Stimulated activated naive CD8-positive, alpha-beta T cell treated with anti-CD3 and anti-CD28 coated beads, Interleukin-15, amount 100 ng/mL, for 72 hours (primary cell): ENCODE results near the gene SPDYE6.
A peak's percentile ranks its signal among the peaks of the same experiment; 100 is the strongest.
"Not testable (repeated sequence)": the region's sequence is repeated elsewhere in the genome, so short reads cannot be mapped to it uniquely, and the experiment has no call there.

Source experiments
- ATAC-seq: fragments of 150-1000 bp; cut with Tn5 transposase; 2 replicates; pipeline ENCODE4 v1.10.0; 2021; ENCODE audit warnings: mild to moderate bottlenecking, moderate library complexity
- DNase-seq, 2 donors: peaks; one replicate each; pipeline ENCODE4 v3.0.0; 2021 to 2022
- H3K27ac Mint-ChIP-seq, 2 donors: one replicate each; pipeline ENCODE4 v1.8.0; 2022; ENCODE audit warnings: mild to moderate bottlenecking in 2 of 2, mixed read lengths in 2 of 2, moderate library complexity in 2 of 2
- H3K27me3 Mint-ChIP-seq: one replicate; pipeline ENCODE4 v1.8.0; 2022; ENCODE audit warnings: mixed read lengths
- H3K4me1 Mint-ChIP-seq: one replicate; pipeline ENCODE4 v1.8.0; 2022; ENCODE audit warnings: mild to moderate bottlenecking, mixed read lengths
- H3K4me3 Mint-ChIP-seq, 2 donors: one replicate each; pipeline ENCODE4 v1.8.0; 2022; ENCODE audit warnings: mild to moderate bottlenecking in 2 of 2, mixed read lengths in 2 of 2, moderate library complexity in 1 of 2
- H3K9me3 Mint-ChIP-seq, 2 donors: one replicate each; pipeline ENCODE4 v1.8.0; 2022; ENCODE audit warnings: mixed read lengths in 2 of 2

The SPDYE6 gene

DNA sequence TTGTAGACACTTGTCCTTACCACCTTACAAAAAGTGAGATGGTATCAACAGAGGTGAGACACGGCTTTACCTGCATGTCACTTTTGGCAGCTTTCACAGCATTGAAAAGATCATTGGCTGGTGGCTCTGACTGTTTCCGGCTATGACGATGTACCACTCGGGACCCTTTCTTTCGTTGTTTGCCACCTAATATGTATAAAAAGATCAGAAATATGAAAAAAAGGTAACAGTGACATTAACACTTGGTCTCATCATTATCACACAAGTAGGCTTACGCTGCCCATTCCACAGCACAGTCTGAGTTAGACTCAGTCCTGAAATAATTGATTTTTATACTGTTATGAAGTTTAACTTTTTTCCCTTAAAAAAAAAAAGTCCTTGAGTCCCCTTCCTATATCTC lies 29.1 kb downstream of the SPDYE6 start:
- not testable (repeated sequence) for H3K4me3 Mint-ChIP-seq, H3K4me1 Mint-ChIP-seq, DNase-seq, H3K9me3 Mint-ChIP-seq, H3K27ac Mint-ChIP-seq, ATAC-seq
- H3K27me3 Mint-ChIP-seq, result peaks cover 33% of the 10 kb centered on the region

DNA sequence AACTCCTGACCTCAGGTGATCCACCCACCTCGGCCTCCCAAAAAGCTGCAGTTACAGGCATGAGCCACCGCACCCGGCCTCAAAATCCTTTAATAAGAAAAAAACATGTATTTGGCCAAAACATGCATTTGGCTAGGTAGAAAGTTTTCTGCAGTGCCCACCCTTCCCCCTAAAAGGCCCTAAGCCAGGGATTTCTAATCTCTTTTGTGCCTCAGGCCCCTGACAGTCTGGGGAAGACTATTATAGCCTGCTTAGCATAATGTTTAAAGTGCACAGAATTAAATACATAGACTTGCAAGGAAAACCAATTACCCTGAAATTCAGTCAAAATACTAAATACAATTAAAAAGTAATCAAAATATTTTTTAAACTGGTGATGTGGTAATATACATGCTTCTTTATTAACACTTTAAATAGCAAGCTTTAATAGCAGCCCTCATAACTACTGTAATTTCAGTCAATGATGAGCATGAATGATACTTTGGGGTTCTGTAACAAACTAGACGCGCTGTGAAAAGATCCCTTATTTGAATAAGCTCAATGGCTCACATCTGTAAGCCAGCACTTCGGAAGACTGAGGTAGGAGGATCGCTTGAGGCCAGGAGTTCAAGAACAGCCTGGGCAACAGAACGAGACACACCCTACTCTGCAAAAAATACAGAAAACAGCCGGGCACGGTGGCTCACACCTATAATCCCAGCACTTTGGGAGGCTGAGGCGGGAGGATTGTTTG lies 29.9 kb downstream of the SPDYE6 start:
- ATAC-seq (no peak), DNase-seq (no peak)
- H3K27ac Mint-ChIP-seq, result peak overlapping the region in 1 of 2 donors; percentile 67
- peaks cover 8% of the 10 kb centered on the region for H3K4me1 Mint-ChIP-seq
- H3K27me3 Mint-ChIP-seq, result peaks cover 41% of the 10 kb centered on the region
- H3K9me3 Mint-ChIP-seq, result no peaks in the 10 kb centered on the region
- no peak overlapping the region for H3K4me3 Mint-ChIP-seq

DNA sequence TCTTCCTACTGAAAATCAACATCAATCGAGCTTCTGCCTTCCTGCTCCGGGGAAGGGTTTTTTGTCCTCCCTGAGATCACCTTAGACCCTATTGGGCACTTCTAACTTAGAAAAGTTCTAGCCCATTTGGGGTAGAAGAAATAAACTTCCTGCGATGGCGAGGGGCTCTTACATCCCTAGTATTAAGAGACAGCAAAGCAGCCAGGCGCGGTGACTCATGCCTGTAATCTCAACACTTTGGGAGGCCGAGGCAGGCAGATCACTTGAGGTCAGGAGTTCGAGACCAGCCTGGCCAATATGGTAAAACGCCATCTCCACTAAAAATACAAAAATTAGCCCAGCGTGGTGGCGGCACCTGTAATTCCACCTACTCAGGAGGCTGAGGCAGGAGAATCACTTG lies 31.1 kb downstream of the SPDYE6 start:
- not testable (repeated sequence) for H3K9me3 Mint-ChIP-seq, DNase-seq, H3K27ac Mint-ChIP-seq, H3K4me3 Mint-ChIP-seq, H3K4me1 Mint-ChIP-seq, ATAC-seq
- peaks cover 41% of the 10 kb centered on the region for H3K27me3 Mint-ChIP-seq

DNA sequence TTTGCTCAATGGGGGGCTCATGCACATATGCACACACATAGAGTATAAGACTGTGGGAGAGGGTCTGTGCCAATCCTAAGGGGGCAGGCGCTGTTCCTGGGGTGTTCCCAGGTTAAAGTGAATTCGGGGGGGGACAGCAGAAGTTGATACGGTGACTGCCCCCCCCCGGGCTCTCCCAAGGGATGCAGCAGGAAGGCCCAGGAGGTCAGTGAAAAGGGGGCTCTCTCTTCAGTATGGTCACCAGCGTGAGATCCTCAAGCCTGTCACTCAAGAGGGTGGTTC lies 32.4 kb downstream of the SPDYE6 start:
- no peaks in the 10 kb centered on the region for H3K9me3 Mint-ChIP-seq
- no peak overlapping the region for H3K4me3 Mint-ChIP-seq
- H3K27me3 Mint-ChIP-seq, result peaks cover 35% of the 10 kb centered on the region
- DNase-seq (no peak), ATAC-seq (no peak)
- peaks cover 8% of the 10 kb centered on the region for H3K4me1 Mint-ChIP-seq
- H3K27ac Mint-ChIP-seq, result no peak overlapping the region

DNA sequence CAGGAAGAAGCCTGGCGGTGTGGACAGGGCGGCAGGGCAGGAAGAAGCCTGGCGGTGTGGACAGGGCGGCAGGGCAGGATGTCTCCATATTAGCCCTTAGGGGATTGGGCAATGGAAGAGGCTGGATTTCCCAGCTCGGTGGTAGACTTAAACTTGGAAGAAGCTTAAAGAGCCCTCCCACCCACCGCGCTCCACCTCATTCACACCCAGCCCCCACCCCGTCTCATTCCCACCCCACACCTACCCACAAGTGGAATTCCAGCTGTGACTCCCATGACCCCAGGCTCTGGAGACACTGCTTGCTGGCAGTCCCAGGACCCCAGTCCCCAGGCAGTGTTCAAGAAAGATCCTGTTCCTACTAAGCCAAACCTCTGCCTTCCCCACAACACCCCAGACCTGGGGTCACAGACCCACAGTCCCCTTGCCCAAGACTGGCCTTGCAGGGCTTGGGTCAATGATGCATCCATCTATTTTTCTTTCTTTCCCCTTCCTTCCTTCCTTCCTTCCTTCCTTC lies 34.0 kb downstream of the SPDYE6 start:
- no peak for ATAC-seq
- Mint-ChIP-seq H3K4me3 (no peak overlapping the region), H3K27ac (no peak overlapping the region), H3K4me1 (peaks cover 1% of the 10 kb centered on the region), H3K9me3 (no peaks in the 10 kb centered on the region), H3K27me3 (peaks cover 22% of the 10 kb centered on the region)
- no peak for DNase-seq

DNA sequence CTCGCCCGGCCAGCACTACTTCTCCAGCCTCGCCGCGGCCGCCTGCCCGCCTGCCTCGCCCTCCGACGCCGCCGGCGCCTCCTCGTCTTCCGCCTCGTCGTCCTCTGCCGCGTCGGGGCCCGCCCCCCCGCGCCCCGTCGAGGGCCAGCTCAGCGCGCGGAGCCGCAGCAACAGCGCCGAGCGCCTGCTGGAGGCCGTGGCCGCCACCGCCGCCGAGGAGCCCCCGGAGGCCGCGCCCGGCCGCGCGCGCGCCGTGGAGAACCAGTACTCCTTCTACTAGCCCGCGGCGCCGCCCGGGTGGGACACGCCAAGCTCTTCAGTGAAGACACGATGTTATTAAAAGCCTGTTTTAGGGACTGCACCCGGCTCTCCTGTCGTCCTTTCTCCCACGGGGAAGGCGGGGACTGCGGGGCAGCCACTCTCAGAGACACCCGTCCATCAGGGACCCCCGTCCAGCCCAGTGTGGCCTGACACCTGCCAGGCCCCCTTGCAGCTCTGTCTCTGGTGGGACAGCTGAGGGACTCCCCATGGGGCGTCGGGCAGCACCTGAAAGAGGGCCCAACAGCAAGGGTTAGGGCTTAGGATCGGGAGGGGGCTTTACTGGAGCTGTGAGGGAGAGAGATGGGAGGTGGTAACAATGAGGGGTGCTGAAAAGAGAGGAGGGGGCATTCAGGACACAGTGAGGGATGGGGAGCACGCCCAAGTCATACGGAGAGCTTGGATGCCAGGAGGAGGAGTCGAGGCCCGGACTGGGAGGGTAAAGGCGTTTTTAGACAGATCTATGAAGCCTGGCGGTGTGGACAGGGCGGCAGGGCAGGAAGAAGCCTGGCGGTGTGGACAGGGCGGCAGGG lies 34.7 kb downstream of the SPDYE6 start:
- Mint-ChIP-seq H3K27me3 (peaks cover 16% of the 10 kb centered on the region), H3K4me1 (no peaks in the 10 kb centered on the region), H3K9me3 (no peaks in the 10 kb centered on the region), H3K4me3 (no peak overlapping the region), H3K27ac (no peak overlapping the region)
- ATAC-seq (peak; percentile 44), DNase-seq (no peak)

DNA sequence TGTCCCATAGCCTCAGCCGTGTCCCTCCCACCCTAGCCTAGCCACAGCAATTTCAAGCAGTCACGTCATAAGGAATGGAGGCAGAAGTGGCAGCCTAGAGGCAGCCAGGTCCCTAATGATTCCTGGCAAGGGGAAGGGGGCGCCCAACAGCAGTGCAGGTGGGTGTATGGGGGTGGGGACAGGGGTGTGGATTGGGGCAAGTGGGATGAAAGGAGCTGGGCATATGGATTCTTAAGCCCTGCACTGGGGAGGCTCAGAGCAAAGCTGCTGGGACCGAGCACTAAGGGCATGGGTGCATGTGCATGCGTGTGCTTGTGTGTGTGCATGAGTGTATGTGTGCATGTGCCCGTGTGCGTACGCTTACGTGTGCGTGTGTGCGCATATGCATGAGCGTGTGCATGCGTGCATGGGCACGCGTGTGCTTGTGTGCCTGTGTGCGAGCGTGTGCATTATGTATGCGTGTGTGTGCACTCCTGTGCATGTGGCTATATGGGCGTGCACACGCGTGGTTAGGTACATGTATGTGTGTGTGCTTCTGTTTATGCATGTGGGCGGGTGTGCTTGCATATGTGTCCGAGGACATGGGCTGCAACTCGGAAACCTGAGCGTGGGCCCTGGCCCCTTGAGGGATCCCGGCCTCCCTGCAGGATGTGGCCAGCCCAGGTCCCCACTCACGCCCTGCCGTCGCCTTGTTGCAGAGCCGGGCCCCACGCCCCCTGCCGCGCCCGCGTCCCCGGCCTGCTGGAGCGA lies 35.5 kb downstream of the SPDYE6 start:
- ATAC-seq (peak; percentile 13), DNase-seq (no peak)
- Mint-ChIP-seq H3K27me3 (peaks cover 16% of the 10 kb centered on the region), H3K9me3 (no peaks in the 10 kb centered on the region), H3K4me1 (no peaks in the 10 kb centered on the region), H3K4me3 (no peak overlapping the region), H3K27ac (no peak overlapping the region)

DNA sequence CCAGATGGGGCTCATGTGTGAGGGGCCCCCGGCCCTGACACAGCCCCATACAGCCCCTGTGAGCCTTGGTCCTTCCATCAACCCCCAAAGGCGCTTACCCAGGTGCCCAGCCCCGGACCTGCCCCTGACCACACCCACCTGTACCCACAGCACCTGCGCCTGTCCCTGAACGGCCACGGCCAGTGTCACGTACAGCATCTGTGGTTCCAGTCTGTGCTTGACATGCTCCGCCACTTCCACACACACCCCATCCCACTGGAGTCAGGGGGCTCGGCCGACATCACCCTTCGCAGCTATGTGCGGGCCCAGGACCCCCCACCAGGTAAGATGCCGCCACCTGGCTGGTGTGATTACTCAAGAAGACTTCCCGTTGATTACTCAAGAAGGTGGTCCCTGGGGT lies 36.1 kb downstream of the SPDYE6 start:
- DNase-seq (no peak), ATAC-seq (no peak)
- no peak overlapping the region for H3K27ac Mint-ChIP-seq
- peaks cover 16% of the 10 kb centered on the region for H3K27me3 Mint-ChIP-seq
- H3K9me3 Mint-ChIP-seq, result no peaks in the 10 kb centered on the region
- no peak overlapping the region for H3K4me3 Mint-ChIP-seq
- no peaks in the 10 kb centered on the region for H3K4me1 Mint-ChIP-seq

DNA sequence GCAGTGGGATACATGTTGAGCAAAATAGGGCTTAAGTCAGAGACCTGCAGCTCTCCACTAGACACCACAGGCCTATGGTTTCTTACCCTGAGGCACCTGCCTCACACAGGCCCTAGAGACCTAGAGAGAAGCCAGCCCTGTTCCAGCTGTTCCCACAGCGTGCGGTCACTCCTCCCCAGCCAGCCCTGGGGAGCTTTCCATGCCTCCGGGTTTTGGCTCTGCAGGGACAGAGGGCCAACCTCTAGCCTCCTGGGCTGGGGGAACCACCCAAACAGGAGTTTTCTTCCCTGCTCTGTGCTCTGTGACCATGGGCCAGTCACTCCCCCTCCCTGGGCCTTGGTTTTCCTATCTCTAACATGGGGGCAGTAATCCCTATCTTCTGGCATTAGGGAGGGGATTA lies 36.6 kb downstream of the SPDYE6 start:
- H3K4me1 Mint-ChIP-seq, result no peaks in the 10 kb centered on the region
- H3K27me3 Mint-ChIP-seq, result peaks cover 16% of the 10 kb centered on the region
- H3K27ac Mint-ChIP-seq, result no peak overlapping the region
- no peak for DNase-seq
- no peak for ATAC-seq
- no peak overlapping the region for H3K4me3 Mint-ChIP-seq
- no peaks in the 10 kb centered on the region for H3K9me3 Mint-ChIP-seq

DNA sequence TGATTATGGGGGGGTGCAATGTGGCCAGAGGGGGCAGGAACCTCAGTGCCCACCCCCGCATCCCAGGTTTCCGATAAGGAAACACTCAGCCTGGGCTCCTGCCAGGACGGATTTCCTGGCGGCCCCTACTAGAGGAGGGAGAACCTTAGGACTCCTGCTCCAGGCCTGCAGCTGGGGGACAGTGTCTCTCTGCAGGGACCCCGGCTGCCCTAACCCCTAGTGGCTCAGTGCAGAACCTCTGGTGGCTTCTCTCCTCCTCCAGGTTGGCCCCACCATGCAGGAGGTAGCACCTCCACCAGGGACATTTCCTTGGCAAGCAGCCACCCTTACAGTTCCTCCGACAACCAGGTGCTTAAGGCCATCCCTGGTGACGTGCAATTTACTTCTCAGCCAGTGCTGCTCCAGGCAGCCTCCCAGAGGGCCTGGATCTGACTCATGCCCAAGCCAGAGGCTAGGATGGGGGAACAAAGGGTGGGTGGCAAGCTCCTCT lies 37.7 kb downstream of the SPDYE6 start:
- ATAC-seq (no peak), DNase-seq (no peak)
- H3K27me3 Mint-ChIP-seq, result peaks cover 16% of the 10 kb centered on the region
- H3K9me3 Mint-ChIP-seq, result no peaks in the 10 kb centered on the region
- no peaks in the 10 kb centered on the region for H3K4me1 Mint-ChIP-seq
- H3K27ac Mint-ChIP-seq, result no peak overlapping the region
- H3K4me3 Mint-ChIP-seq, result no peak overlapping the region

DNA sequence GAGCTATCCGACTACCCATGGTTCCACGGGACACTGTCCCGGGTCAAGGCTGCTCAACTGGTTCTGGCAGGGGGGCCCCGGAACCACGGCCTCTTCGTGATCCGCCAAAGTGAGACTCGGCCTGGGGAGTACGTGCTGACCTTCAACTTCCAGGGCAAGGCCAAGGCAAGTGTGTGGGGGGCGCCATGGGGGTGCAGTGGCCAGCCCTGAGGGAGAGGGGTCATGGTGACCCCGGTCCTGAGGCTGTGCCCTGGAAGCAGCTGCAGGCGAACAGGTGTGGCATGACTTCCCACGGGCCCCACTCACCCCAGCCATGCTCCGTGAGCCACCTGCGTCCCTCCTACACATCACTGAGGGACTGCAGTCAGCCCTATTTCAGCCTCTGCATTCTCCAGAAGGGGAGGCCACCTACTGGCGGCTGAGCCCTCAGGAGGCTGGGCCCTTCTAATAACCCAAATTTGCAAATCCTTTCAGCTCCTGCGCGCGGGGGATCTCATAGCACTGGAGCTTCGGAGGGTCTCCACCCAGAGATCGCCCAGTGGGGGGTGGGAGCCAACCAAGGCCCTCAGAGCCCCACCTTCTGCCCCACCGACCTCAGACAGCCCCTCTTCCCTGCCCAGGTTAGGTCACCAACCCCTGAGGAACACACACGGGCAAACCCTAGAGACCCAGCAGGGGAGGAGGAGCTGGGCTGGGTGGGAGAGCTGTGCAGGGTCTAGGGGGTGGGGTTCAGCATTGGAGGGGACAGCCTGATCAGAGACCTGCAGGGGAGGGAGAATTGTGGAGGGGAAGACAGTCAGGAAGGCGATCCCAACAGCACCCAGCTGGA lies 38.8 kb downstream of the SPDYE6 start:
- Mint-ChIP-seq H3K27ac (no peak overlapping the region), H3K4me1 (no peaks in the 10 kb centered on the region), H3K27me3 (peaks cover 10% of the 10 kb centered on the region), H3K4me3 (no peak overlapping the region), H3K9me3 (no peaks in the 10 kb centered on the region)
- ATAC-seq (no peak), DNase-seq (no peak)

DNA sequence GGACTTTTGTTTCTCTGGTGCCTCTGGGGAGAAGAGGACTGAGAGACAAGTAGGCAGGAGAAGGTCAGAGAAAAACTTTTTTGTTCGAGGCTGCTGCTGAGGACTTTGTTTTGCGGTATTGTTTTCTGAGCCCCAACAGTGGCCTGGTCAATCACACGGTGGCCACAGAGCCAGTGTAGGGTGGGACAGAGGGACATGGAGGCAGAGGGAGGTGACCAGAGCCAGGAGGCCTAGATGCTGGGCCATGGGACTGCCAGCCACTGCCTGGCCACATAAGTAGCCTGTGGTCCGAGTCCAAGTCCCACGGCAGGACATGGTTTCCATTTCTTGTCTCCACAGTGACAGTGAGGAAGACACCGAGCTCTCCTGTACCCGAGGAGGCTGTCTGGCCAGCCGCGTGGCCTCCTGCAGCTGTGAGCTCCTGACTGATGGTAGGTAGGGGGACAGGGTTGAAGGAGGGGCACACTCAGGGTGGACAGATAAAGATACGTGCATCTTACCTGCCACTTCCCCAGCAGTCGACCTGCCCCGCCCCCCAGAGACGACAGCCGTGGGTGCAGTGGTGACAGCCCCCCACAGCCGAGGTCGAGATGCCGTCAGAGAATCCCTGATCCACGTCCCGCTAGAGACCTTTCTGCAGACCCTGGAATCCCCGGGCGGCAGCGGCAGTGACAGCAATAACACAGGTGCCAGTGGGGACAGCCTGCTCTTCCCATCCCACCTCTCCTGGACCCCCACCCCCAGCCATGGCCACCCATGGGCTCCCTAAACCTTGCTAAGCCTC lies 42.1 kb downstream of the SPDYE6 start:
- Mint-ChIP-seq H3K4me3 (no peak overlapping the region), H3K4me1 (no peaks in the 10 kb centered on the region), H3K27me3 (no peaks in the 10 kb centered on the region), H3K27ac (no peak overlapping the region), H3K9me3 (no peaks in the 10 kb centered on the region)
- DNase-seq (no peak), ATAC-seq (no peak)

DNA sequence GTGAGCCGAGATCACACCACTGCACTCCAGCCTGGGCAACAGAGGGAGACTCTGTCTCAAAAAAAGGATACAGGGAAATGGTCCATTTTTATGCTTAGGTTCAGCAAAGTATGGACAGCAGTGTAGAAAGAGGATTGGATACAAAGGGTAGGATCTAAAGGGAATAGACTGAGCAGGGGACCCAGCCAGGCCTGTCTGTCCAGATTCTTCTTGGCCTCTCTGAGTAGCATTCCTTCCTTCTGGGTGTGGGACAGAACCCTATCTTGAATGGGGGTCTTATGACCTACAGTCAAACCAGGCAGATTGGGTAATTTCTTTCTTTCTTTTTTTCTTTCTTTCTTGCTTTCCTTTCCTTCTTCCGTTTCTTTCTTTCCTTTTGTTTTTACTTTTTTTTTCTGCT lies 43.9 kb downstream of the SPDYE6 start:
- ATAC-seq (no peak), DNase-seq (no peak)
- Mint-ChIP-seq H3K27ac (no peak overlapping the region), H3K4me3 (no peak overlapping the region), H3K4me1 (peaks cover 3% of the 10 kb centered on the region), H3K9me3 (no peaks in the 10 kb centered on the region), H3K27me3 (no peaks in the 10 kb centered on the region)

DNA sequence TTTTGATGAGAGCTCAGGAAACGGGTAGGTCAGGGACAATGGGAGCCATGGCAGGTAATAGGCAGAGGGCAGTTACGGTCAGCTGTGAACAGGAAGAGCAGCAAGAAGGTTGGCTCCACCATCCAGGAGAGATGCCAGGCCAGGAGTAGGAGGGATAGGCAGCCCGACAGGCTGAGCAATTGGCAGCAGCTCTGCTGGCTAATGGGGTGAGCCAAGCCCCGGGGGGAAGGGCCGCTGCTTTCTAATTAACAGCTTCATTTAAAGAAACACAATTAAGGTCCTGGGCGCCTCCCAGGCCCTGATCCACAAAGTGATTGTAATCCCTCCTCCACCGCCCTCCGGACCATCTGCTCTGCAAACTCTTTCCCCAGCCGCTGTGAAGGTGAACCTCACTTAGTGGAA lies 45.8 kb downstream of the SPDYE6 start:
- no peak for DNase-seq

More for the DNA sequence above, 45.8 kb downstream of the SPDYE6 start:
- Mint-ChIP-seq H3K9me3 (no peaks in the 10 kb centered on the region), H3K4me3 (no peak overlapping the region), H3K4me1 (peaks cover 13% of the 10 kb centered on the region), H3K27ac (no peak overlapping the region), H3K27me3 (no peaks in the 10 kb centered on the region)
- no peak for ATAC-seq
